GM21825 (cell line): Measurements from ENCODE around the gene KDM2A.
A peak's percentile ranks its signal among the peaks of the same experiment; 100 is the strongest.
"Not testable (repeated sequence)": the region's sequence is repeated elsewhere in the genome, so short reads cannot be mapped to it uniquely, and the experiment has no call there.

Experiments used
- ATAC-seq: cut with Tn5 transposase; IDR thresholded peaks from one replicate; pipeline ENCODE4 v1.9.1; 2021; ENCODE audit warnings: mild to moderate bottlenecking, moderate library complexity; ENCODE audit not compliant: unreplicated experiment

KDM2A gene

DNA sequence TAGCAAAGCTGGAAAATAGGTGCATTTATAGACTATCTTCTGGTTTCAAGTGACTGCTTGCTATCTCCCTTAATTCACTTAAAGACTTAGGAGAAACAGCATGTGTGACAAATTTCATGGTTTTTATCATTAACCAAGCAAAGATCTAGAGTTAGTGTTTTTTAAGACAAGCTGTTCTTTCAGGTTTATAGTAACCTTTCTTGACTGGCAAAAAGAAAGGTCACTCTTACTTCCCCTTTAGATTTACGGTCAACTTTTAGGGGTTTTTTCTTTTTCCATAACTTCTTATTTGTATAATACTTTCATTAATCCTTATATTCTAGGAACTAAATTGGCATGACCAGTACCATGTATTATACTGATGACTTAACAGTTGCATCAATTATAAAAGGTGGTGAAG is 46.6 kb downstream of the KDM2A start:
- ATAC-seq, result no peak

DNA sequence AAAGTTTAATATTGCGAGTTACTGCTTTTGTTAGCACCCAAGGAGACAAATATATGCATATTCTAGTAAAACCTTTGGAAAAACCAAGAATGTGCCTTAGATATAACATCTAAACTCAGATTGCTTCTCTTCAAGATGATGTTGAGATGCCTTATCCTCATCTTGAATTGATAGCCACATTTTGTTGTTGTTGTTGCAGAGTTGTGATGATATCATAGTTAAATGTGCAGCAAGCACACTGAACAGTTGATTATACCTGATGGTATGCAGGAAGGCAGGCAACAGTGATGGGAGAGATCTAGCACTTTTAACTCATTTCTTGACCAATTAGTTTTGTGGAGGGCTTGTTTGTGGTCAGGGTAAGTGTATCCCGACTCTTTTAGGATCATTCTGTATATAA is 48.0 kb downstream of the KDM2A start:
- no peak for ATAC-seq

DNA sequence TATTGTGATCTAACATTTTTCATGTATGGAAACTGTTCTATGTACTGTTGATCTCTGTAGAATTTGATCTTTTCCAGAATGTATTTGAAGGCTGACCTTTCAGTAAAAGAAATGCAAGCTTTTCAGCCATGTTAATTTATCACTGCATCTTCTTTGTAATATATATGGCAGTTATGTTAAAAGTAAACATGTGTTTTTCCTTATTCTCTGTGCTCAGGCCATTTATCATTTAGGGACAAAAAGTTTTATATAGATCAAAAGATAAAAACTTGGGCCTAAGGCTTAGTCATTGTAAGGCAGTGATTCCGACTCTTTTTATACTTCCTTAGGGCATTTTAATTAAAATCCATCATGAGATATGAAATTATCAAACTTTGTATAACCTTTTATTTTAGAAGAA is 48.7 kb downstream of the KDM2A start:
- ATAC-seq, result no peak

- ATAC-seq, result not testable (repeated sequence)
Observed at GRCh38 chr11:67168911-67169310, 49.8 kb downstream of the KDM2A start.

DNA sequence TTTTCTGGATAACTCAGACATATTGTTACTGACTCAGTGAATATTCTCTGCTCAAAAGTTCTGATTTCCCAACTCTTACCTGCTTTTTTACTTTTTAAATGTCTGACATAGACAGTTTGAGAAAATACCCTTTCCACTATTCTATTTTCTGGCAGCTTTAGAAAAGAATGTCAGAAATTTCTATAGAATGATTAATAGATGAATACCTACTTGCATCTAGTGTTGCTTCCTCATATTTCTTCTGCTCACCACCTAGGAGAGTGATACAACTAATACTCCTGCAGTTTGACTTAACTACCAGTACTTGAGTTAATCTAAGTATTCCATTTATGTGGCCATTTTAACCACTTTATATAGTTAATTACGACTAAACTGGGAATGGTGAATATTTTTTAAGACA is 55.2 kb downstream of the KDM2A start:
- ATAC-seq, result no peak

DNA sequence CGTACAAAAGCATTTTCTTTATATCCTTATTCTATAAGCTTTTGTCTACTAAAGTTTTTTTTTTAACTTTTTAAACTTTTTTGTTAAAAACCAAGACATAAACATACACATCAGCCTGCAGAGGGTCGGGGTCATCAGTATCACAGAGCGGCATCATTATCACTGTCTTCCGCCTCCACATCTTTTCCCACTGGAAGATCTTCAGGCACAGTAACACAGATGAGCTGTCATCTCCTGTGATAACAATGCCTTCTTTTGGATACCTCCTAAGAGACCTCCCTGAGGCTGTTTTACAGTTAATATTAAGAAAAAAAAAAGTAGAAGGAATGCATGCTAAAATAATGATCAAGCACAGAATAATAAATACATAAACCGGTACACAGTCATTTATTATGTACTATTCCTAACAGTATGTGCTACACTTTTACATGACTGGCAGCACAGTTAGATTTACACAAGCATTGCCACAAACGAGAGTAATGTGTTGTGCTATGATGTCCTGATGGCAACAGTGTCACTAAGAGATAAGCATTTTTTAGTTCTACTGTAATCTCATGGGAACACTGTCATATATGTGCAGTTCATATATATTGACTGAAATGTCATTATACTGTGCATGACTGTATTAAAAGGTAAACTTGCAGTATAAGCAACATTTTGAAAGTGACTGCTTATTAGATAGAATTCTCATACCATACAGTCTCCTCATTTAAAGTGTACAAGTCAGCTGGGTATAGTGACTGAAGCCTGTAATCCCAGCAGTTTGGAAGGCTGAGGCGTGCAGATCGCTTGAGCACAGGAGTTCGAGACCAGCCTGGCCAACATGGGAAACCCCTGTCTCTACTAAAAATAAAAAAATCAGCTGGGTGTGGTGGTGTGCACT is 58.6 kb downstream of the KDM2A start:
- no peak for ATAC-seq

GRCh38 chr11:67178421-67178820 is 59.4 kb downstream of the KDM2A start:
- no peak for ATAC-seq

GRCh38 chr11:67178878-67179277 is 59.8 kb downstream of the KDM2A start:
- ATAC-seq, result no peak

DNA sequence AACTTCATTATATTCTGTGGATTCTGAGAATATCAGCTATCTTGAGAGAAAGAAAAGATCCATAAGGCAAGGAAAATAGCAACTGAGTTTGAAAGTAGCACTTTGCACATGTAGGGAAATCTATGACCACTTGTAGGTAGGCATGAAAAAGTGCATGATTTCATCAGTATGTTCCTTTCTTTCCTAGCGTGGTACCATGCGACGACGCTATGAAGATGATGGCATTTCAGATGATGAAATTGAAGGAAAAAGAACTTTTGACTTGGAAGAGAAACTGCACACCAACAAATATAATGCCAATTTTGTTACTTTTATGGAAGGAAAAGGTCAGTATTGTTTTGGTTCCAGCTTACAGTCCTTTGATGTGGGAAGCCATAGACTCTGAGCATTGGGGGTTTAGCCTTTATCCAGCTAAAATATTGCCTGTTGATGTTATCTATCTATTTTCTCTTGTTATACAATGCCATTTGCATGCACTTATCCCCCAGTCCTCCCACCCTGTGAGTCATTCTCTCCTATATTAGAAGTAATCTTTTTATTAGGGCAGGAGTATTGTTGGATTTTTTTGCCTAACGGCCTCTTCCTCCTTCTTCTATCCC is 60.9 kb downstream of the KDM2A start:
- no peak for ATAC-seq

DNA sequence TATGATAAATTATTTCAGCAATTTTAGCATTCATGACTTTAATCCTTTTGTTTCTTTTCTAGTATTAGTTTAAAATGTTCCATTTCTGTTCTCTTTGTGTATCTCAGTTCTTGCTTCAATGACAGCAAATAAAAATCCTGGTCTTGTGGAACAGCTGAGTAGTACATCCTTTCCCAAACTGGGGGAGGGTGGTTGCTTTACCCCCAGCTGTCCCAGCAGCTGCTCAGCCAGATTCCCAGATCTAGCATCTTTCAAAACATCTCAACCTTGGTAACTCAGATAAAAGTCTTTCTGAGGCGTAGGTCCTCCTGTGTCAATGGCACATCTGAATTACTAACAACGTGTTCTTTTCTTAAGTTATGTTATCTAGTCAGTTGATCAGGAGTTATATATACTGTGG is 75.0 kb downstream of the KDM2A start:
- no peak for ATAC-seq

DNA sequence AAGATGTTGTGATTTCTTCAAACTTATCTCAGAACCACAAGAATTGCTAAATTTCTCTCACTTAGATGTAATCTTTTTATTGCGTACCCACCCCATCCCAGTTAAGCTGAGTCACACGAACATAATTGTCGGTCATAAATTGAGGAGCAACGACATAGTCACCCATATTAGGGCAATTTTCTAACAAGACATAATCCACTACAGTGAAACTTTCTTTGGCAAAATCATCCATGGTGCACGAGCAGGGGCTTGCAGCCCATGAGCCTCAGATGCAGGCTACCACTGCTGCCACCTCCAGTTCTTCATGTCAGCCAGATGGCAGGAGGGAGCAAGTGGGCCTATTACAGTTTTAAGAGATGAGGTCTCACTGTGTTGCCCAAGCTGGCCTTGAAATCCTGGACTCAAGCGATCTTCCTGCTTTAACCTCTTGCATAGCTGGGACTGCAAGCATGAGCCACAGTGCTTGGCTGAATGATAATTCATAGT is 77.0 kb downstream of the KDM2A start:
- no peak for ATAC-seq

DNA sequence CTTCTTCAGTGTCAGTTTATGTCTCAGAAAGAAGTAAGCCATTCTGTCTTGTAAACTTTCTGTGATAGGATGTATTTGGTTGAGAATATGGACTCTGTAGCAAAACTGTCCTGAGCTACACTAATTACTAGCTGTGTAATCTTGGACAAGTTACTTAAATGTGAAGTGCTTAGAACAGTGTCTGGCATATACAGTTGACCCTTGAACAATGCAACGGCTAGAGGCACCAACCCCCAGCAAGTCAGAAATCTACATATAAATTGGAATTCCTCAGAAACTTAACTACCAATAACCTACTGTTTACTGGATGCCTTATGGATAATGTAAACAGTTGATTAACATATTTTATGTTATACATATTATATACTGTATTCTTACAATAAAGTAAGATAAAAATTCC is 78.5 kb downstream of the KDM2A start:
- ATAC-seq, result no peak

- not testable (repeated sequence) for ATAC-seq
Observed at GRCh38 chr11:67198781-67199180, 79.7 kb downstream of the KDM2A start.

- ATAC-seq, result no peak
Observed at GRCh38 chr11:67199751-67200150, 80.7 kb downstream of the KDM2A start.

DNA sequence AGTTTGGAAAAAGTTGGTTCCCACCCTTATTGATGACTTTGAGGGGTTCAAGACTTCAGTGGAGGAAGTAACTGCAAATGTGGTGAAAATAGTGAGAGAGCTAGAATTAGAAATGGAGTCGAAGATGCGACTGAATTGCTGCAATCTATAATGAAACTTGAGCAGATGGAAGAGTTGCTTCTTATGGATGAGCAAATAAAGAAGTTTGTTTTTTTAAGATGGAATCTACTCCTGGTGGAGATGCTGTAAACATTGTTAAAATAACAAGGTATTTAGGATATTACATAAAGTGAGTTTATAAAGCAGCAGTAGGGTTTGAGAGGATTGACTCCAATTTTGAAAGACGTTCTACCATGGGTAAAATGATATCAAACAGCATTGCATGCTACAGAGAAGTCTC is 83.0 kb downstream of the KDM2A start:
- ATAC-seq, result no peak

DNA sequence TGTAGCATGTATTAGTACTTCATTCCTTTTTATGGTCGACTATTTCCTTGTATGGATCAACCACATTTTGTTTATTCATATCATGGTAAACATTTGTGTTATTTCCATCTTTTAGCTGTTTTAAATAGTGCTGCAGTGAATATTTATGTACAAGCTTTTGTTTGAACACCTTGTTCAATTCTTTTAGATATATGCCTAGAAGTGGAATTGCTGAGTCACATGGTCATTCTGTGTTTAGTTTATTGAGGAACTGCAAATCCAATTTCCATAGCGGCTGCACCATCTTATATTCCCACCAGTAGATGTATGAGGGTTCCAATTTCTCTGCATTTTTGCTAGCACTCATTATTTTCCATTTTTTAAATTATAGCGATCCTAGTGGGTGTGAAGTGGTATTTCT is 85.8 kb downstream of the KDM2A start:
- no peak for ATAC-seq

GRCh38 chr11:67209222-67209621 is 90.2 kb downstream of the KDM2A start:
- not testable (repeated sequence) for ATAC-seq

GRCh38 chr11:67211656-67212436 is 92.8 kb downstream of the KDM2A start:
- ATAC-seq, result no peak

DNA sequence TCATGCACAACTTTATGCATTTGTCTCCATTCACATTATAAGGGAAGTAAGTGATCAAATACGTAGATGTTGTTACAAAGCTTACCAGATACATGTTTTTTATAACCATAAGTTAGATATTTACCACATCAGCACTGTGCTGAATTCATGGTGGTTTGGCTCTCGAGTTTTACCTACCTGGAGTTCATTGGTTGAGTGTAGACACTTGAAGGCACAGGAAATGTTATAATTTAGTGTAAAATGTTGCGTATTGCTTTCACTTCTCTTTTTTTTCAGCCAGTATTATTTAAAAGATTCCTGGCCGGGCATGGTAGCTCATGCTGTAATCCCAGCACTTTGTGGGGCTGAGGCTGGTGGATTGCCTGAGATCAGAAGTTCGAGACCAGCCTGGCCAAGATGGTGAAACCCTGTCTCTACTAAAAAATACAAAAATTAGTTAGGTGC is 94.1 kb downstream of the KDM2A start:
- peak; percentile 68 for ATAC-seq

DNA sequence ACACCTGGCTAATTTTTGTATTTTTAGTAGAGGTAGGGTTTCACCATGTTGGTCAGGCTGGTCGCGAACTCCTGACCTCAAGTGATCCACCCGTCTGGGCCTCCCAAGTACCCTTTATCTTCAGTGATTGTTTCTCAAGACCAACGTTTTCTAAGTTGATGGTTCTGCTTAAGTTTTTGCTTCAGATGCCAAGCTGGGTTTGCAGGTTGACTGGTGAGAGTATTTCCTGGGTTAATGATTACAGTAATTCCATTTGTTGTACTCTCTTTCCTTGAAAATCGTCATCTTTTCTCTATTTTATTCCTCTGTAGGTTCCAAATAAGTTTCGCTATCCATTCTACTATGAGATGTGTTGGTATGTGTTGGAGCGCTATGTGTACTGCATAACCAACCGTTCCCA is 108.7 kb downstream of the KDM2A start:
- no peak for ATAC-seq

GRCh38 chr11:67230406-67230805 is 111.3 kb downstream of the KDM2A start:
- no peak for ATAC-seq
